Measurements from ENCODE around the gene MAPK8. TPM values are rescaled to one million over a fixed set of nuclear protein-coding genes. Genes with fewer than 3 reads are reported as not detected.

MAPK8 gene
- total and polyA plus RNA-seq, 8 donors, result 1.2 to 85.0 (median 22.3) TPM

GRCh38 chr10:48423884-48424283 lies 117.4 kb downstream of the MAPK8 start:
- Histone ChIP-seq H3K27me3 (no peaks in the 10 kb centered on the region), H3K4me3 (no peak overlapping the region), H3K4me1 (no peaks in the 10 kb centered on the region), H3K27ac (no peak overlapping the region), H3K9me3 (no peaks in the 10 kb centered on the region), H3K36me3 (peaks cover 0 to 39% (median 22%) of the 10 kb centered on the region in 4 donors)
- no peak for DNase-seq
- 93 to 98% (median 95%) methylated on average over 4 of the region's 4 CpGs for WGBS, 5 donors
- intact Hi-C loops (cut with DNase I; ENCODE audit: low total_unique reads), result no loop called here
- no peak for TF ChIP-seq POLR2A (IDR thresholded peaks at IDR 0.05)
- no peak for TF ChIP-seq EP300 (IDR thresholded peaks at IDR 0.05)

DNA sequence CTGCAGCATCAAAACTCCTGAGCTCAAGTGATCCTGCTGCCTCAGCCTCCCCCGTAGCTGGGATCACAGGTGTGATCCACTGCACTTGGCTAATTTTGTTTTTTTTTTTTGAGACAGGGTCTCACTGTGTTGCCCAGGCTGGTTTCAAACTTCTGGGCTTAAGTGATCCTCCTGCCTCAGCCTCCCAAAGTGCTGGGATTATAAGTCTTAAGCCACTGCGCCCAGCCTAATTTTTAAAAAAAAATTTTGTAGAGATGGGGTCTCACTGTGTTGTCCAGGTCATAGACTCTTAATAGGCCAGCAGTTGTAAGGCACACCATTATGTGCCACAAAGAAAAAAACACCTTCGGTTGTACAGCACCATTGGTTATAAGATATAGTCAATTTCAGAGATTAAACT lies 122.4 kb downstream of the MAPK8 start:
- H3K27ac ChIP-seq, result no peak overlapping the region
- H3K4me1 ChIP-seq, result no peaks in the 10 kb centered on the region
- H3K36me3 ChIP-seq, result peaks cover 0 to 65% (median 41%) of the 10 kb centered on the region in 4 donors
- H3K27me3 ChIP-seq, result no peaks in the 10 kb centered on the region
- H3K4me3 ChIP-seq, result no peak overlapping the region
- no peak for DNase-seq
- H3K9me3 ChIP-seq, result no peaks in the 10 kb centered on the region
- WGBS, 5 donors, result 95 to 98% (median 96%) methylated on average over 3 of the region's 3 CpGs
- TF ChIP-seq POLR2A (IDR thresholded peaks at IDR 0.05) (no peak), CTCF (IDR thresholded peaks at IDR 0.05) (no peak), EP300 (IDR thresholded peaks at IDR 0.05) (no peak), POLR2AphosphoS5 (IDR thresholded peaks at IDR 0.05) (no peak)
- intact Hi-C loops (cut with DNase I; ENCODE audit: low total_unique reads), result no loop called here

GRCh38 chr10:48429309-48429708 lies 122.8 kb downstream of the MAPK8 start:
- no peak overlapping the region for H3K27ac ChIP-seq
- DNase-seq, result no peak
- H3K9me3 ChIP-seq, result no peaks in the 10 kb centered on the region
- H3K4me1 ChIP-seq, result no peaks in the 10 kb centered on the region
- intact Hi-C loops (cut with DNase I; ENCODE audit: low total_unique reads), result no loop called here
- WGBS, 5 donors, result 88 to 100% (median 96%) methylated on average over 1 of the region's 1 CpG
- peaks cover 0 to 68% (median 42%) of the 10 kb centered on the region in 4 donors for H3K36me3 ChIP-seq
- no peak overlapping the region for H3K4me3 ChIP-seq
- TF ChIP-seq EP300 (IDR thresholded peaks at IDR 0.05), result no peak
- TF ChIP-seq POLR2A (IDR thresholded peaks at IDR 0.05), result no peak
- no peak for TF ChIP-seq CTCF (IDR thresholded peaks at IDR 0.05)
- H3K27me3 ChIP-seq, result no peaks in the 10 kb centered on the region

DNA sequence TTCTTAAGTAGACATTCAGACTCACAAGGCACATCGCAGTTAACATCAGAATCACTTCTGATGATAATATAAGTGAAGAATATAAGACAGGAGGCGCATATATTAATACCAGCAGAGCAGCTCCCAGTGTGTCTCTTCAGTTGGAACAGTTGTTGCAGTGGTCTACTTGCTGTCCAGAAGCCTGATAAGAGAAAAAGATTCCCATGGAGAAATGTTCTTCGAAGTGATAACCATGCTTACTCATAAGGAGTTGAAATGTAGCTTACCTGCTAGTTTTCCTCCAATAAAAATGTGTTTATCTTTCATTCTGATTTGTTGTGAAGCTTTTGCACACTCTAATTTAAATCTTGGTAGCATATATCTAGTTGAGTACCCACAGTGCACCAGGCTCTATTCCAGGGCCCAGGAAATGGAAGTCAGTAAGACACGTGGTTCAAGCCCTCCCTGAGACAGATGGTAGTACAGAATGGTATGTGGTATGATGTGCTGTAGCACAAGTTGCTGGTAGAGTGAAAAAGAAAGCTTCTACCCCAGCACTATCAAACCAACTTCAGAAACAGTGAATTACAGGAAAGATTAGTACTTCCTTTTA lies 124.0 kb downstream of the MAPK8 start:
- TF ChIP-seq POLR2AphosphoS5 (IDR thresholded peaks at IDR 0.05), result no peak
- TF ChIP-seq EP300 (IDR thresholded peaks at IDR 0.05), result no peak
- TF ChIP-seq POLR2A (IDR thresholded peaks at IDR 0.05), result no peak
- no peak for TF ChIP-seq CTCF (IDR thresholded peaks at IDR 0.05)
- Histone ChIP-seq H3K27me3 (no peaks in the 10 kb centered on the region), H3K36me3 (peaks cover 0 to 77% (median 52%) of the 10 kb centered on the region in 4 donors), H3K9me3 (no peaks in the 10 kb centered on the region), H3K27ac (no peak overlapping the region), H3K4me3 (no peak overlapping the region), H3K4me1 (no peaks in the 10 kb centered on the region)
- intact Hi-C loops (cut with DNase I; ENCODE audit: low total_unique reads), result no loop called here
- WGBS, 5 donors, result 86 to 93% (median 90%) methylated on average over 4 of the region's 4 CpGs
- DNase-seq, result no peak

- no peak overlapping the region for H3K4me3 ChIP-seq
- no peaks in the 10 kb centered on the region for H3K27me3 ChIP-seq
- H3K36me3 ChIP-seq, result peaks cover 0 to 79% (median 56%) of the 10 kb centered on the region in 4 donors
- TF ChIP-seq EP300 (IDR thresholded peaks at IDR 0.05) (no peak), POLR2AphosphoS5 (IDR thresholded peaks at IDR 0.05) (no peak), CTCF (IDR thresholded peaks at IDR 0.05) (no peak), POLR2A (IDR thresholded peaks at IDR 0.05) (no peak)
- intact Hi-C loops (cut with DNase I; ENCODE audit: low total_unique reads), result no loop called here
- no peaks in the 10 kb centered on the region for H3K4me1 ChIP-seq
- no peaks in the 10 kb centered on the region for H3K9me3 ChIP-seq
- DNase-seq, result no peak
- no peak overlapping the region for H3K27ac ChIP-seq
Observed at GRCh38 chr10:48431871-48432270, 125.4 kb downstream of the MAPK8 start.
